NCI-H1417 (cell line): ENCODE data around the gene PITPNM1.
"Not testable (repeated sequence)": the region's sequence is repeated elsewhere in the genome, so short reads cannot be mapped to it uniquely, and the experiment has no call there.

Experiments
- DNase-seq, 3 experiments: peaks; one replicate each; lab custom pipeline; 2025; lab: John Stamatoyannopoulos, UW

PITPNM1 gene

DNA sequence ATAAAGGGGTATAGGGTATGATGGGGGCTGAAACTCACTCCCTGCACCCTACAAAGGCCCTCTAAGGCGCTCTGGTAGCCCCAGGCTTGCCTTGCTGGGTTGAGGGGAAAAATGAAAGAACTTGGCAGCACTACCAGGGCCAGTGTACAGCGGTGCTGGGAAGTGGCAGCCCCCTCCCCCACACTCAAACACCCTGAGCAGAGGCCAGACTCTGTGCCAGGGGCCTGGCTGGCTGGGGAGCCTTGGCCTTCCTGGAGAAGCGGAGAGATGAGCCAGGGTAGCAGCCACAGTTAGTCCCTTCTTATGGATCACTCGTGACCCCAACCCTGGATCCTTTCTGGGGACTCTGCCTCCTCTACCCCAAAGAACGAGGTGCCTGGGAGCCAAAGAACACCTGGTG lies 38.8 kb downstream of the PITPNM1 start:
- DNase-seq: no peak

DNA sequence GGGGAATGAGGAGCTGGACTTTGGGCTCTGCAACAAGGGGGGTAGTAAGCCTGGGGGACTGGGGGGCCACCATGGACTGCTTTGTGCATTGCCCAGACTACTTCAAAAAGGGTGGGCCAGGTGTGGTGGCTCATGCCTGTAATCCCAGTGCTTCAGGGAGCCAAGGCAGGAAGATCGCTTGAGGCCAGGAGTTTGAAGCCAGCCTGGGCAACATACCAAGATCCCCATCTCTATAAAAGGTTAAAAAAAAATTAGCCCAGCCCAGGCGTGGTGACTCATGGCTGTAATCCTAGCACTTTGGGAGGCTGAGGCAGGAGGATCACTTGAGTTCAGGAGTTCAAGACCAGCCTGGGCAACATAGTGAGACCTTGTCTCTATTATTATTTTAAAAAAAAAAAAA lies 39.6 kb downstream of the PITPNM1 start:
- not testable (repeated sequence) for DNase-seq

DNA sequence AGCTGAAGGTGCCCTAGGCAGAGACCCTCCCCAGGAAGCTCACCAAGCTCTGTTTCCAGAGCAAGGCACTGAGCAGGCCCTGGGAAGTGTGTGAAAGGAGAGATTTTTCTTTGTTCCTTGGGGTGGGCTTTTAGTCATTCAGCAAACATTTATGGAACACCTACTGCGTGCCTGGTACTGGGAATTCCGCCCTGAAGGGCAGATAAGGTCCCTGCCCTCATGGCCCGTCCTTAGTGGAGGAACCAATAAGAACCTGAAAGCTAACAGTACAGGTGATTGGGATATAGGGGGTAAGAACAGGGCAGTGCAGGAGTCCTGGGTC lies 40.0 kb downstream of the PITPNM1 start:
- DNase-seq: peak in 1 of 3 experiments; percentile 57

DNA sequence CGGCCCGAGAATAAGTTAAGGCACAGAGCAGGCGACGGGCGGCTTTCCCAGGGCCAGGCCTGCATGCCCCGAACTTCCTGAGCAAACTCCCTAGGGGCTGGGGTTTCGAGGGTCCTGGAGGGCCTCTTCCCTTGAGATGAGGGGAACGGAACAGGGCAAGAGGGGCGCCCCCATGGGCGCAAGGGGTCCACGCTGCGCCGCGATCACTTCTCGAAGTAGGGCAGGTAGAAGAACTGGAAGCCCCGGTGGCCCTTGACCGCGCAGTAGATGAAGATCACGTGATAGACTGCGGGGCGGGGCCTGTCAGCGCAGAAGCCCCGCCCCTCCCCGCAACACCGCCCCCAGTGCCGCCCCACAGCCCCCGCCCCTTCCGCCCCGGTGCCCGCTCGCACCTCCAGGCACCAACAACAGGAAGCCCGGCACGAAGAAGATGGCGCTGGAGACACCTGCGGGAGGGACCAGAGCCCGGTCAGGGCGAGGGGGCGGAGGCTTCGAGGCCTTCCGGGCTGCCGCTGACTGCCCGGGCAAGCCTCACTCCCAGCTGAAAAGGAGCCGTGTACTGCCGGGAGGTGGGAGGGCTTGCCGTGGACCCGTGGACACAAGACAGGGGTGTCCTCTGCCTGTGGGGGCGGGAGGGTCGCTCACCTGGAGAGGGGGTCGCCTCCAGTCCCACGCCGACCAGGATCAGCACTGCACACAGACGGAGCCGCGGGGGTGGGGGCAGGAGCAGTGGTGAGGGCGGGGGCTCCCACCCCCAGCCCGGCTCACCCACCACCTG lies 40.6 kb downstream of the PITPNM1 start:
- peak; percentile 82 to 93 (median 87) for DNase-seq

DNA sequence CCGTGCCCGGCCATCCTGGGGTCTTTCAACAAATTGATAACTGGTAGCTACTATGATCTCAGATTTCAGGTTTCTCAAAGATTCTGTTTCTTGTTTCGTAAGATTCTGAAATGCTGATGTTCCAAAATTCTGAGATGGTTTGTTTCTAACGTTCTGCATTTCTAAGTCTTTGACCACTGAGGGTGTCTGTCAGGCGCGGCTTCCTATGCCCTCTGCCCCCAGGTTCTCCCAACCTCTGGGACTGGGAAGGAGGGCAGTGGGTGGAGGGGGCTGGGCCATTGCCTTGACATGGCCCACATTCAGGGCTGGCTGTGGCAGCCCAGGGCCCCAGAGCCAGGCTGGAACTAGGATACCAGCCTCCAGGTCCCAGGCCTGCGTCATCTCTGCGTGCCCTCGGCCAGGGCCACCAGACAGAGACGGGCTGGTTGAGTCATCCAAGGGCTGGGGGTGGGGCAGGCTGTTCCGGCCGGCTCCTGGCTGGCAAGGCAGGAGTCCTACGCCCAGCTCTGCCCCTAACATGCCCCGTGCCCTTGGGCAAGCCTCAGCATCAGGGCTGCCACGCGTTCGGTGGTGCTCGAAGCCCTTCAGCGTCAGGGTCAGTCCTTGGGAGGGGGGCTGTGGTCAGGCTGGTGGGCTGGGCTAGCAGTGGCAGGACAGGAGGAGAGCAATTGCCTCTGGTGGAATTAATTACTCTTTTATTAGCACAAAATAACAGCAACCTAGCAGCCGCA lies 41.3 kb downstream of the PITPNM1 start:
- DNase-seq: no peak

DNA sequence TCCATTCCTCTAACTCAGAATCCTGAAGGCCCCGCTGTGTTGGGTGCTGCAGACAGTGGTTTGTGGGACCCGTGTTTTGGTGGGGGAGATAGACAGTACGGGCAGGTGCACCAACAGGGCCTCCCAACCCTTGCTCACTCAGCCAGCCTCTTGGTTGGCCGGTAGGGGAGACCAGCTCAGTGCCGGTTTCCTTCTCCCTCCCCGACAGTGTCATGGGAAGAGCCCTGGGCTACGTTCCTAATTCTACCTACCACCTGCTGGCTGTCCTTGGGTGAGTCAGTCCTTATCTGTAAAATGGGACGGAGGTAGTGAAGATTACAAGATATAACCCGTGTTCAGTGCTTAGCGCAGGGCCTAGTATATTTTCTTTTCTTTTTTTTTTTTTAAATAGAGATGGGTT lies 42.0 kb downstream of the PITPNM1 start:
- DNase-seq: no peak

DNA sequence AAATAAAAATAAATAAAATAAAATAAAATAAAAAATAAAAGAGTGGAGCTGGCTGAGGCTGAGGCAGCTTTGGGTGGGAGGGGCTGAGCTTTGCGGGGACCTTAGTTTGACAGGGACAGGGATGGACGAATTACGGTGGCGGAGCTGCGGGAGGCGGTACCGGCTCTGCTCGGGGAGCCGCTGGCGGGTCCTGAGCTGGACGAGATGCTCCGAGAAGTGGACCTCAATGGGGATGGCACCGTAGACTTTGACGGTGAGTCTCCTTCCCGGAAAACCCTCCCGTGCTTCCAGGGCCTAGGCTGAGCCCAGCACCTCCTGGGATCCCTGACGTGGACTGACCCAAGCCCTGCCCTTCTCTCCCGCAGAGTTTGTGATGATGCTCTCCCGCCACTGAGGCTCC lies 46.9 kb downstream of the PITPNM1 start:
- no peak for DNase-seq

DNA sequence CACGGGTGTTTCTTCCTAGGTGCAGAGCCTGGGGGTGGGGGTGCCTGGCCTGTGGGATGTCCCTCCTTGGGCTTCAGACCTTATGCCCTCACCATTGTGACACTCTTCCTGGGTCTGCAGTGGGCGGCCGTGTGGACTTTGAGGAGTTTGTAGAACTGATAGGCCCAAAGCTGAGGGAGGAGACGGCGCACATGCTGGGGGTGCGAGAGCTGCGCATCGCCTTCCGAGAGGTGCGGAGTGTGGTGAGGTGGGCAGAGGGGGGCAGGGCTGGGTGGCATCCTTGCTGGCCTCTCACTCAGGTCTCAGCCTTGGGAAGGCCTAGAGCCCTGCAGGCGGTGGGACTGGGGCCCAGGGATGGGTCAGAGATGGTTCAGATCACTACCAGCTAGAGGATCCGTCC lies 47.7 kb downstream of the PITPNM1 start:
- no peak for DNase-seq

DNA sequence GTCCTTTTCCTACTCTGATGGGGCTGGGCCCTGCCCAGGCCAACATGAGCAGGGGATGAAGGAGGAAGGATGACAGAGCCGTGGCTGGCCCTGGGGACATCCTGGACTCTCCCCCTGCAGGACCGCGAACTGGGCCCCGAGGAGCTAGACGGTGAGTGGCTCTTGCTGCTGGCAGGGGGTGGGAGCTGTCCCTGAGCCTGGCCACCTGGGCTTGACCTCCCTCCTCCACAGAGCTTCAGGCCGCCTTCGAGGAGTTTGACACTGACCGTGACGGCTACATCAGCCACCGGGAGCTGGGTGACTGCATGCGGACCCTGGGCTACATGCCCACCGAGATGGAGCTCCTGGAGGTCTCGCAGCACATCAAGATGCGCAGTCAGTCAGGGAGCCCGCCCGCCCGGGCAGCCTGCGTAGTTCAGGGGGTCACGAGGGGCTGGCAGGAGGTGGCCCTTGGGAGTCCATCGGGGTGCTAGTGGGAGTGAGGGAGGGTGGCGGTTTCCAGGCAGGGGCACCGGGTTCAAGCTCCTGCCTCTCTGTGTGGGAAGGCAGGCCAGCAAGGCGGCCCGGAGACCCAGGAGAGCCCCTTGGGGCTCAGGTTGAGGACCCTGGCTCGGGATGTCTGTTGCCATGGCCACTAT lies 49.0 kb downstream of the PITPNM1 start:
- no peak for DNase-seq

DNA sequence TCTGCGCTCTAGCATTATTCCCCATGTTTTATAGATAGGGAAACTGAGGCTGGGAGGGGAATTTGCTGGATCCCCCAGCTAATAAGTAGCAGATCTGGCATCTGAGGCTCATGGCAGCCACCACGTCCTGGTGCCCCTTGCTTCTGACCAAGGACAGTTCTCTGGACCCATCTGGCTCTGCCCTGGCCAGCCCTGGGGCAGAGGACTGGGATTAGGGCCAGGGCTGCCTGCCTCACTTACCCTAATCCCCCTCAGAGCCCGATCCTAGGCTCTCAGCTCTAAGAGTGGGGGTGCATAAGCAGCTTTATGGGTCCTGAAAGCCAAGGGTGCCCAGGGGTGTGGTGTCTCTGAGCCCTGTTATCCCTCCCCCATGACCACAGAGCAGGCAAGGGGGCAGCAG lies 50.1 kb downstream of the PITPNM1 start, which contains the start of gene CABP4:
Gene CABP4, plus strand, starts transcription at position 301 of the 400 bp plus-strand sequence. Its CDS starts 70 bp downstream, at position 371.
- DNase-seq: no peak

DNA sequence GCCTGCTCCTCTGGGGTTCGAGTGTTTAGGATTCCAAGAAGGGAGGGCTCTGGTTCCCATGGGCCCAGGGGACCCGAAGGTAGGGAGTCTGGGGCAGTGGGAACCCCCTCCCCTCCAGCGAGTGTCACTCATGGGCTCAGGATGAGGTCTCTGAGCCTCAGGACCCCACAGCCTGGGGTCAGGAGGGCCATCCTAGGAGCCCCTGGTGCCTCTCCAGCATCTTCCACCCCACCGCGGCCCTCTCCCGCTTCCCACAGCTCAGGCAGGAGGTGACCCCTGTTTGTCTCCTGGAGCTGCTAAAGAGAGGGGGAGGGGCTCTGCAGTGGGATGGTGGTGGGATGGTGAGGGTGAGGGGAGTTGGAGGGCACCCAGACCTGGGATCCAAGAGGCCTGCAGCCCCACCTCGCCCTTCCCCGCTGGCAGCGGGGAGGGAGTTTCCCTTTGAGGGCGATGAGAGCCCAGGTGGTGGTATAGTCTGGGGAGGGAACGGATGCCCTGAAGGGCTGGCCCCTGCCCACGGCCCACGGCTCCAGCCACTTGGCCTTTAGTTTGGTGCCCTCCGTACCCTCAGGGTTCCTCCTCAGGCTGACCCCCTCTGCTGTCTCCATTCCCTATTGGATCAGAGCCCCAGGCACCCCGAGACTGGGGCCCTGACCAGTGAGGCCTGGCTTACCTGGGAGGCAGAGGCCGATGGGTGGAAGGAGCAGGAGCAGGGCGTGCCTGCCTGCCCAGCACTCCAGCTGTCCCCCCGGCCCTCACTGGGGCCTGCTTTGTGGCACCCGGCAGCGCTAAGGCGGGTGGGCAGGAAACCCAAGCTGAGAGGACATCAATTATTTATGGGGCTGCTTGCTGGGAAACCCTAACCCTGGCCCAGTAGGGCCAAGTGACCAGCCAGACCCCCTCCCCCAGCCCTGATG lies 51.1 kb downstream of the PITPNM1 start:
- no peak for DNase-seq

DNA sequence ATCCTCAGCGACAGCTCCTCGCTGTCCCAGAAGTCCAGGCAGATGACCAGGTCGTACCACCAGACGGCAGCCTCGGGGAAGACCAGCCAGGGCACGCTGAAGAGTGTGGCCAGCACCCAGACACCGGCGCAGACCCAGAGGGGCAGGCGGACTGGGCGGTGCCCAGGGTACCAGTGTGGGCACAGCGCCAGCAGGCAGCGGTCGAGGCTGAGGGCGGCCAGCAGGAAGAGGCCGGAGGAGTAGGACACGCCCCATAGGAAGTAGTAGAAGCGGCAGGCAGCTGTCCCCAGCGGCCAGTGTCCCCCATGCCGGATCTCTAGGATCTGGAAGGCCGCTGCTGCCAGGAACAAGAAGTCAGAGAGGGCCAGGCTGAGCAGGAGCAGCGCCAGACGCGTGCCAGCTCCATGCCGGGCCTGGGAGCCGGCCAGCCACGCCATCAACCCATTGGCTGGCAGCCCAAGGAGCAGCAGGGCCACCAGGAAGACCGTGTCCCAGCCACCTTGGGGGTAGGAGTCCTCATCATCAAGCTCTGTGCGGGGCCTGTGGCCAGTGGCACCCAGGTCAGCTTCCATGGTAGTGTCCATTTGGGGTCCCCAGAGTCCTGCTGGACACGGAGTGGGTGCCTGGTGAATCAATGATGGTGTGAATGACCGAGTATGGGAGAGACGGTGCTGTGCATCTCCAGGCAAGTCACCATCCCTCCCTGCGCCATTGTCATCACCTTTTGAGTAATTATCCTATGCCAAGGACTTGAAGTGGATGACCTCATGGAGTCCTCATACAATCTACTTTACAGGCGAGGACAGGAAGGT lies 52.8 kb downstream of the PITPNM1 start, which contains the start of gene GPR152:
Gene GPR152, minus strand, starts transcription at position 589 of the 812 bp plus-strand sequence. Its CDS starts 5 bp downstream, at position 584.
- DNase-seq: no peak

DNA sequence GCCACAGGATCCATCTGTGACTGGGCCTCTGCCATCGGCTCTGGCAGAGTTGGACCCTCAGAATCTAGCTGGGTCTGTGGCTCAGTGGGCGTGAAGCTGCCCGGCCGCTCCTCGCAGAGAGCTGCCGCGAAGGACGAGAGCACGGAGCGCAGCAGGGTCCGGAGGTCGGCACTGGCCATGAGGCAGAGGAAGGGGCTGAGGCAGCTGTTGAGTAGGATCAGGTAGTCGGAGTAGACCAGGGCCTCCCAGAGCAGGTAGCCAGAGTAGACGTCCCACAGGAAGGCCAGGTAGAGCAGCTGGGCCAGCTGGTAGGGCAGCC lies 53.5 kb downstream of the PITPNM1 start:
- DNase-seq: no peak

DNA sequence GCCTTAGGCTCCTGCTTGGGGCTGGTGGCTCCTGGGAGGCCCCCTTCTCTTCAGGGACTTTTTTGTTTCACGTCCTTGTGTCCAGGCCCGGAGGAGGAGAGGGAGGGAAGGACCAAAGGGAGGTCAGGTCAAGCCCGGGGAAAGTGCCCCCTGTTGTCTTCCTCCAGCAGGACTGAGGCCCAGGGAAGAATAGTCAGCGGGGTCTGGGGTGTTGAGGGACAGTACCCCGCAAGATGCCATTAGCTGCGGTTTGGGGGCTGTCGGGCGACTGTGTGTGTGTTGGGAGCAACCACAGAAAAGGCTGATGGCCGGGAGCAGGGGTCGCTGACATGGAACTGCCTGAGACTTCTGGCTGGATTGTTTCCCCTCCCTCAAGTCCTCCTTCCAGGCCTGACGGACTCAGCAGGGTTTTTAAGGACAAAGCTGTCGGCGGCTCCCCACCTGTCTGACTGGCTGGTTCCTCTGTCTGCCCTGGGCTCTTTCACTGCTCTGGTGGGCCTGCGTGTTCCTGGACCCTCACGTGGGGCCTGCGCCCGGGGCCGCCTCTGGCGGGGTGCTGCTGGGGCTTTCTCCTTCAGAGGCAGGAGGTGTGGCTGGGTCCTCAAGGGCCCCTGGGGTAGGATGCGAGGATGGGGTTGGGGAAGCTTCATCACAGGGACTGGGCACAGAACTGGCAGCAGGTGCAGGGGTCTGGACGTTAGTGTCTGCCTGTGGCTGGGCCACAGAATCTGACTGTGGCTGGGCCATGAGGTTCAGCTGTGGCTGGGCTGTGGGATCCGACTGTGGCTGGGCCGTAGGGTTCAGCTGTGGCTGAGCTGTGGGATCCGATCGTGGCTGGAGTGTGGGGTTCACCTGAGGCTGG lies 54.1 kb downstream of the PITPNM1 start:
- no peak for DNase-seq

DNA sequence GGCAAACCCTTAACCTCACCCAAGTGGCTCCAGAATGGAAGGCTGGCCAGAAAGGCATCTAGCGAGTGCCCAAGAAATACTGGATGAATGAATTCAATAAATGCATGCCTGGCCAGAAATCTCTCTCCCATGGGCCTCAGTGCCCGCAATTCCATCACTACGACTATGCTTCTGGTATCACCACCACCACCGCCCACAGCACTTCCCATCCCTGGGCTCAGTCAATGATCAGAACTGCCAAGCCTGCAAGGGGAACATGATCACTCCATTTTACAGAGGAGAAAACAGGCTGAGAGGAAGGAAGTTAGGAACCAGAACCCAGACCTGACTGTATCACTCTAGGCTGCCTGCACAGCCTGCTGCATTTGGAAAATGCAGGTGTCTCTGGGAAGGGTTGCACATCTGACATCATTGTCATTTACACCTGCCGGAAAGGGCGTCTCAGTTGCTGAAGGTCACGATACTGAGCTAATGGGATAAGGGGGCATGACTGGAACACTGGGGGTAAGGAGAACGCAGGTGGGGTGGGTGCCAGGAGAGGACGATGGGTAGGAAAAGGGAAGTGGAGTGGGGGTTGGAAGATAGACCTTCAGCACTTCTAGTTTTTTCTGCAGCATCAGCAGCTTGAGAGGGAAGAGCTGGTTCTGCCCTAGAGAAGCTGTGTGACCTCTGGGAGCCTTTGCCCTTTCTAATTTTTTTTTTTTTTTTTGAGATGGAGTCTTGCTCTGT lies 55.9 kb downstream of the PITPNM1 start:
- DNase-seq: peak in 1 of 3 experiments; percentile 38

DNA sequence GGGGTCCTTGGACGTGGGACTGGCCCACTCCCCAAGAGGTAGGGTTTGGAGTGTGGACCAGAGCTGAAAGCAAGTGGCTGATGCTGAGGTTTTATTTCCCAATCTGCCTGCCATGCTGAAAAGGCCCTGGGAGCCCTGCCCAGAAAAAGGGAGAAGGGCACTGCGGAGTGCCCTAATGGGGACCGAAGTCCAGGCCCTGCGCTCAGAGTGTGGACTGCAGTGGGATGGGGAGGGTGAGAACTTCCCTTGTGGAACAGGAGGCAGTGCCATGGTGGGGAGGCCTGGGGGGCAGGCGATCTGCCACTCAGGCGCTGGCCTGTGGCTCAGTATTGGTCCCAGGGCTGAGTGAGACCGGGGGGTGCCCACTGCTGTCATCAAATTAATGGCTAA lies 56.9 kb downstream of the PITPNM1 start:
- DNase-seq: no peak

DNA sequence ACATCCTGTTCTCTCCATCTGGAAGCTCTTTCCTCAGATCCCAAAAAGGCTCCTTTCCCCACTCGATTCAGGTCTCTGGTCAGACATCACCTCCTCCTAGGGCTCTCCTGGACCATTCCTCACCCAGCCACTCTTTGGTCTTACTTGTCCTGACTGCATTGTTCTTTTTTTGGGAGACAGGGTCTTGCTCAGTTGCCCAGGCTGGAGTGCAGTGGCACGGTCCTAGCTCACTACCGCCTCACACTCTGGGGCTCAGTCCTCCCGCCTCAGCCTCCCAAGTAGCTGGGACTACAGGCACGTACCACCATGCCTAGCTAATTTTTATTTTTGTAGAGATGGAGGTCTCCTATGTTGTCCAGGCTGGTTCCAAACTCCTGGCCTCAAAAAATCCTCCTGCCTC lies 59.6 kb downstream of the PITPNM1 start:
- no peak for DNase-seq

DNA sequence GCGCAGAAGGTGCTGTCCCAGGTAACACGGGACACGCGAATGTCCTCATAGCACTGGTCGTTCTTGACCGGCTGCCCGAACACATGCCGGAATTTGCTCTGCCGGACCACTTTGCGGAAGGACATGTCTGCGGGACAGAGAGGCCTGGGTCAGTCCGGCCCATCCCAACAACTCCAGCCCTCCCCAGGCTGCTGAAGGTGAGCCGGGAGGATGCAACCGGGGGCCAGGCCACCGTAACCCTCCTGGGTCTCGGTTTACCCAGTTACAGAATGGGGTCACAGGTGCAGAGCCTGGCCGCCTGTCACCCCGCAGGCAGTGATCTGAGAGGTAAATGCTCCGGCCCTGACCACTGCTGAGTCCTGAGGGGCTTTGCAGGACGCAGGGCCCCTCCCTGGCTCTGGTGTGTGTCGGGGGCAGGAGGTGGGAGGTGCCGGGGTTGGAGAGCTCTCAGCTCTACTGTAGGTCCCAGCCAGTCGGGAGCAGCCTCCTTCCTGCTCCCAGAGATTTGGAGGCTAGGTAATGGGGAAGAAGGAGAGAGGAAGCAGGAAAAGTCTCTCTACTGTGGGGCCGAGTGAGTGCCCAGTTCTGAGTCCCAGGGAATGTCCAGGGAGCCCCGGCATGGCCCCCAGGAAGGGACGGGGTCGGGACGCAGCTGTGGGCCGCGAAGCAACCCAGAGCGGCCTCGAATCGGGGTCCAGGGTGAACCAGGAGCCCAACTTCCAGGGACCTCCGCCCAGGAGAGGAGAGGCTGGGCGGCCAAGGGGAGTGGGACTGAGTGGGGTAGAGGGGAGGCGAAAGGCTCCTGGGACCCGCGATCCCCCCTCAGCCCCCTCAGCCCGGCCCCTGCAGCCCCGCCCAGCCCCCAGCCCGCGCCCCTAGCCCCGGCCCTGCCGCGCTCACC lies 62.4 kb downstream of the PITPNM1 start:
- no peak for DNase-seq
